ENCODE measurements around the gene PYGB. TPM values are rescaled to one million over a fixed set of nuclear protein-coding genes. Genes with fewer than 3 reads are reported as not detected.

The PYGB gene
- total RNA-seq, 1 experiment from 2014 or later = 78.9 TPM

- H3K4me1 ChIP-seq = no peaks in the 10 kb centered on the region
- no peak overlapping the region for H3K4me3 Mint-ChIP-seq (ENCODE audit: unreplicated experiment)
- no peaks in the 10 kb centered on the region for H3K27me3 Mint-ChIP-seq (ENCODE audit: insufficient read depth, unreplicated experiment)
- peaks cover 1% of the 10 kb centered on the region for H3K36me3 ChIP-seq (ENCODE audit: control insufficient read depth, insufficient read depth, low read length)
- H3K4me1 Mint-ChIP-seq (ENCODE audit: low read depth, unreplicated experiment) = peaks cover 8% of the 10 kb centered on the region
- H3K27ac Mint-ChIP-seq (ENCODE audit: unreplicated experiment) = no peak overlapping the region
- no peak overlapping the region for H3K4me3 ChIP-seq (ENCODE audit: low read depth, low read length)
- no peak for DNase-seq
- ChIA-PET POLR2A (no interaction called here), CTCF (no interaction called here)
- intact Hi-C loops (cut with micrococcal nuclease; ENCODE audit: unreplicated experiment) = no loop called here
- peaks cover 28% of the 10 kb centered on the region for H3K36me3 Mint-ChIP-seq (ENCODE audit: insufficient read depth, unreplicated experiment)
- TF ChIP-seq CTCF (IDR thresholded peaks at IDR 0.05; ENCODE audit: insufficient read depth in 1 of 2, low read depth in 1 of 2, low read length in 1 of 2, severe bottlenecking in 1 of 2, unreplicated experiment in 1 of 2) = no peak
- H3K9me3 Mint-ChIP-seq (ENCODE audit: unreplicated experiment) = no peaks in the 10 kb centered on the region
- H3K9me3 ChIP-seq = no peaks in the 10 kb centered on the region
- no peaks in the 10 kb centered on the region for H3K27me3 ChIP-seq (replicated peaks; ENCODE audit: control insufficient read depth, insufficient read depth, low read length)
- BruUV-seq (replicated peaks) = no TSS peak
Measured at GRCh38 chr20:25323496-25324246, 75.8 kb downstream of the PYGB start.

- no peak overlapping the region for H3K27ac Mint-ChIP-seq (ENCODE audit: unreplicated experiment)
- Histone ChIP-seq H3K4me1 (no peaks in the 10 kb centered on the region), H3K36me3 (ENCODE audit: control insufficient read depth, insufficient read depth, low read length) (peaks cover 1% of the 10 kb centered on the region), H3K27me3 (replicated peaks; ENCODE audit: control insufficient read depth, insufficient read depth, low read length) (no peaks in the 10 kb centered on the region), H3K4me3 (ENCODE audit: low read depth, low read length) (no peak overlapping the region), H3K9me3 (no peaks in the 10 kb centered on the region)
- intact Hi-C loops (cut with micrococcal nuclease; ENCODE audit: unreplicated experiment) = no loop called here
- ChIA-PET CTCF (no interaction called here), POLR2A (no interaction called here)
- peaks cover 9% of the 10 kb centered on the region for H3K4me1 Mint-ChIP-seq (ENCODE audit: low read depth, unreplicated experiment)
- peaks cover 28% of the 10 kb centered on the region for H3K36me3 Mint-ChIP-seq (ENCODE audit: insufficient read depth, unreplicated experiment)
- H3K27me3 Mint-ChIP-seq (ENCODE audit: insufficient read depth, unreplicated experiment) = no peaks in the 10 kb centered on the region
- TF ChIP-seq CTCF (IDR thresholded peaks at IDR 0.05; ENCODE audit: insufficient read depth in 1 of 2, low read depth in 1 of 2, low read length in 1 of 2, severe bottlenecking in 1 of 2, unreplicated experiment in 1 of 2) = no peak
- DNase-seq = no peak
- no peaks in the 10 kb centered on the region for H3K9me3 Mint-ChIP-seq (ENCODE audit: unreplicated experiment)
- no peak overlapping the region for H3K4me3 Mint-ChIP-seq (ENCODE audit: unreplicated experiment)
- BruUV-seq (replicated peaks) = no TSS peak
Measured at GRCh38 chr20:25324412-25324811, 76.5 kb downstream of the PYGB start.

DNA sequence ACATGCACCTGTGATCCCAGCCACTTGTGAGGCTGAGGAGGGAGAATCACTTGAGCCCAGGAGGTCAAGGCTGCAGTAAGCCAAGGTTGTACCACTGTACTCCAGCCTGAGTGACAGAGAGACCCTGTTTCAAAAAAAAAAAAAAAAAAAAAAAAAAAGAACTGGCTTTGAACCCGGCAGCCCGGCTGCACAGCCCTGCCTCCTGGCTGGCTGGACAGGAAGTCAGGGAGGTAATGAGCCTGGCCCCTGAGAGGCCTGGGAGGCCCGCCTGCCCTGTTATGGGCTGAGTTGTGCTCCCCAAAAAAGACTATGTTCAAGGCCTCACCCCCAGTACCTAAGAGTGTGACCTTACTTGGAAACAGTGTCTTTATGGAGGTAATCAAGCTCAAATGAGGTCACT, 77.2 kb downstream of the PYGB start:
- Mint-ChIP-seq H3K27ac (ENCODE audit: unreplicated experiment) (no peak overlapping the region), H3K27me3 (ENCODE audit: insufficient read depth, unreplicated experiment) (no peaks in the 10 kb centered on the region), H3K36me3 (ENCODE audit: insufficient read depth, unreplicated experiment) (peaks cover 22% of the 10 kb centered on the region), H3K4me1 (ENCODE audit: low read depth, unreplicated experiment) (peaks cover 16% of the 10 kb centered on the region), H3K9me3 (ENCODE audit: unreplicated experiment) (no peaks in the 10 kb centered on the region), H3K4me3 (ENCODE audit: unreplicated experiment) (no peak overlapping the region)
- DNase-seq = no peak
- H3K9me3 ChIP-seq = no peaks in the 10 kb centered on the region
- H3K4me3 ChIP-seq (ENCODE audit: low read depth, low read length) = no peak overlapping the region
- peaks cover 1% of the 10 kb centered on the region for H3K36me3 ChIP-seq (ENCODE audit: control insufficient read depth, insufficient read depth, low read length)
- ChIA-PET CTCF (interaction anchor here (0.7 kb wide), 1 partner anchor 370 kb away, joined by 3 read pairs; no protein-coding TSS in a partner anchor), POLR2A (no interaction called here)
- H3K4me1 ChIP-seq = no peaks in the 10 kb centered on the region
- no TSS peak for BruUV-seq (replicated peaks)
- no peaks in the 10 kb centered on the region for H3K27me3 ChIP-seq (replicated peaks; ENCODE audit: control insufficient read depth, insufficient read depth, low read length)
- intact Hi-C loops (cut with micrococcal nuclease; ENCODE audit: unreplicated experiment) = no loop called here
- TF ChIP-seq CTCF (IDR thresholded peaks at IDR 0.05; ENCODE audit: insufficient read depth in 1 of 2, low read depth in 1 of 2, low read length in 1 of 2, severe bottlenecking in 1 of 2, unreplicated experiment in 1 of 2) = no peak

All from Caco-2 (cell line).